H9 (cell line): Measurements from ENCODE around the gene ADARB2. TPM values are rescaled to one million over a fixed set of nuclear protein-coding genes. Genes with fewer than 3 reads are reported as not detected.

Experiments
- DNase-seq: peaks from one replicate; pipeline ENCODE4 v3.0.0-alpha.2; 2017
- H2AFZ ChIP-seq: one replicate; pipeline ENCODE4 v1.6.1; 2013; ENCODE audit warnings: mild to moderate bottlenecking, low read length, control low read depth, moderate library complexity
- H2AK5ac ChIP-seq: 2 replicates; pipeline ENCODE4 v1.6.1; 2013; ENCODE audit warnings: low read length, control low read depth, mixed read lengths; ENCODE audit not compliant: insufficient read length
- H2BK120ac ChIP-seq: one replicate; pipeline ENCODE4 v1.6.1; 2013; ENCODE audit warnings: low read depth, mild to moderate bottlenecking, low read length, control low read depth, inconsistent platforms; ENCODE audit not compliant: poor library complexity, severe bottlenecking
- H2BK12ac ChIP-seq: 2 replicates; pipeline ENCODE4 v1.6.1; 2013; ENCODE audit warnings: low read length, control low read depth, mixed read lengths, low read depth; ENCODE audit not compliant: insufficient read length
- H2BK15ac ChIP-seq: 2 replicates; pipeline ENCODE4 v1.6.1; 2013; ENCODE audit warnings: low read depth, low read length, control low read depth
- H2BK20ac ChIP-seq: one replicate; pipeline ENCODE4 v1.6.1; 2013; ENCODE audit warnings: low read depth, mild to moderate bottlenecking, low read length, control low read depth, inconsistent platforms; ENCODE audit not compliant: poor library complexity, severe bottlenecking
- H2BK5ac ChIP-seq: 2 replicates; pipeline ENCODE4 v1.6.1; 2013; ENCODE audit warnings: low read length, control low read depth, mixed read lengths; ENCODE audit not compliant: insufficient read length
- H3K14ac ChIP-seq: 2 replicates; pipeline ENCODE4 v1.6.1; 2013; ENCODE audit warnings: low read length, control low read depth; ENCODE audit not compliant: insufficient read depth
- H3K18ac ChIP-seq: 2 replicates; pipeline ENCODE4 v1.6.1; 2013; ENCODE audit warnings: low read depth, mild to moderate bottlenecking, mixed read lengths, low read length, control low read depth; ENCODE audit not compliant: insufficient read length
- H3K23ac ChIP-seq: 2 replicates; pipeline ENCODE4 v1.6.1; 2013; ENCODE audit warnings: low read length, control low read depth, mixed read lengths, low read depth; ENCODE audit not compliant: insufficient read length
- H3K23me2 ChIP-seq: 2 replicates; pipeline ENCODE4 v1.6.1; 2013; ENCODE audit warnings: low read depth, mild to moderate bottlenecking, mixed read lengths, low read length, control low read depth; ENCODE audit not compliant: insufficient read length, poor library complexity, severe bottlenecking
- H3K27ac ChIP-seq: 2 replicates; pipeline ENCODE4 v1.5.1; 2013; ENCODE audit warnings: low read length, control low read depth, mixed read lengths, low read depth; ENCODE audit not compliant: insufficient read length
- H3K27me3 ChIP-seq: 2 replicates; pipeline ENCODE4 v1.6.1; 2013; ENCODE audit warnings: low read length, control low read depth, inconsistent platforms; ENCODE audit not compliant: insufficient read depth
- H3K4ac ChIP-seq: 2 replicates; pipeline ENCODE4 v1.6.1; 2013; ENCODE audit warnings: low read depth, mild to moderate bottlenecking, control low read depth, inconsistent platforms, low read length, moderate library complexity
- H3K4me1 ChIP-seq: 2 replicates; pipeline ENCODE4 v1.6.1; 2013; ENCODE audit warnings: low read length, control low read depth, inconsistent platforms; ENCODE audit not compliant: insufficient read depth
- H3K4me2 ChIP-seq: 2 replicates; pipeline ENCODE4 v1.6.1; 2013; ENCODE audit warnings: low read length, control low read depth, mixed read lengths; ENCODE audit not compliant: insufficient read length, insufficient read depth
- H3K56ac ChIP-seq: 2 replicates; pipeline ENCODE4 v1.6.1; 2013; ENCODE audit warnings: low read depth, mild to moderate bottlenecking, mixed read lengths, low read length, control low read depth; ENCODE audit not compliant: insufficient read length
- H3K79me1 ChIP-seq: 2 replicates; pipeline ENCODE4 v1.6.1; 2013; ENCODE audit warnings: low read depth, mild to moderate bottlenecking, moderate library complexity, low read length, control low read depth, inconsistent platforms; ENCODE audit not compliant: insufficient read depth, poor library complexity, severe bottlenecking
- H3K79me2 ChIP-seq: 2 replicates; pipeline ENCODE4 v1.6.1; 2013; ENCODE audit warnings: low read length, control low read depth, inconsistent platforms; ENCODE audit not compliant: insufficient read depth
- H3K9ac ChIP-seq: 2 replicates; pipeline ENCODE4 v1.6.1; 2013; ENCODE audit warnings: low read length, control low read depth, mixed read lengths; ENCODE audit not compliant: insufficient read length; ENCODE audit errors: extremely low read depth
- H3K9me3 ChIP-seq: one replicate; pipeline ENCODE4 v1.6.1; 2013; ENCODE audit warnings: low read depth, low read length, inconsistent platforms; ENCODE audit not compliant: control insufficient read depth
- H3T11ph ChIP-seq: one replicate; pipeline ENCODE4 v1.6.1; 2013; ENCODE audit warnings: mild to moderate bottlenecking, low read length, control low read depth, inconsistent platforms
- H4K20me1 ChIP-seq: one replicate; pipeline ENCODE4 v1.6.1; 2013; ENCODE audit not compliant: control insufficient read depth, insufficient read length, insufficient read depth
- H4K5ac ChIP-seq: 2 replicates; pipeline ENCODE4 v1.6.1; 2013; ENCODE audit warnings: low read depth, mild to moderate bottlenecking, mixed read lengths, low read length, control low read depth; ENCODE audit not compliant: insufficient read length
- H4K8ac ChIP-seq: replicated peaks from 2 replicates; pipeline ENCODE4 v1.6.1; 2013; ENCODE audit warnings: low read length, control low read depth, mixed read lengths, low read depth; ENCODE audit not compliant: insufficient read length
- H4K91ac ChIP-seq: 2 replicates; pipeline ENCODE4 v1.6.1; 2013; ENCODE audit warnings: low read depth, mild to moderate bottlenecking, moderate library complexity, mixed read lengths, low read length, control low read depth; ENCODE audit not compliant: insufficient read length
- H3K27ac Mint-ChIP-seq, 3 experiments: 2 replicates in 2 of 3; 3 replicates in 1 of 3; pipeline ENCODE4 v1.8.0; 2020 to 2021; ENCODE audit warnings: mixed read lengths in 3 of 3, mild to moderate bottlenecking in 1 of 3, moderate library complexity in 1 of 3
- H3K27me3 Mint-ChIP-seq: 2 replicates; pipeline ENCODE4 v1.8.0; 2021; ENCODE audit warnings: low read depth, mild to moderate bottlenecking, moderate library complexity, mixed read lengths
- H3K36me3 Mint-ChIP-seq, 3 experiments: 2 replicates in 2 of 3; 3 replicates in 1 of 3; pipeline ENCODE4 v1.8.0; 2020 to 2021; ENCODE audit warnings: low read depth in 3 of 3, mixed read lengths in 3 of 3; ENCODE audit not compliant: insufficient read depth in 1 of 3
- H3K4me1 Mint-ChIP-seq, 2 experiments: 2 replicates each; pipeline ENCODE4 v1.8.0; 2020; ENCODE audit warnings: mixed read lengths in 2 of 2
- H3K4me3 Mint-ChIP-seq, 2 experiments: 2 replicates in 1 of 2; 3 replicates in 1 of 2; pipeline ENCODE4 v1.8.0; 2020 to 2021; ENCODE audit warnings: mild to moderate bottlenecking in 2 of 2, mixed read lengths in 2 of 2, moderate library complexity in 1 of 2
- H3K9me3 Mint-ChIP-seq, 2 experiments: 2 replicates in 1 of 2; 3 replicates in 1 of 2; pipeline ENCODE4 v1.8.0; 2020; ENCODE audit warnings: mild to moderate bottlenecking in 2 of 2, mixed read lengths in 2 of 2, moderate library complexity in 1 of 2
- CTCF ChIP-seq: fragments of 200-600 bp; sonication (generic); conservative IDR thresholded peaks from 3 replicates; pipeline ENCODE4 v1.8.0; 2021; ENCODE audit warnings: antibody characterized with exemption, mild to moderate bottlenecking
- WGBS: extraction: QIAGEN DNeasy Blood & Tissue Kit; methylation state at CpG from one replicate; pipeline ENCODE4 v1.1.7; 2013; ENCODE audit warnings: missing lambda C conversion rate, low lambda C conversion rate, mixed read lengths; ENCODE audit not compliant: insufficient read length; ENCODE audit errors: extremely low coverage; 5-methylcytosine and 5-hydroxymethylcytosine counted together
- total RNA-seq: library from RNA; stranded (reverse); gene quantifications from 2 replicates; pipeline ENCODE4 v1.2.1, GENCODE V29; 2021

ADARB2 gene
- total RNA-seq, 1 experiment from 2014 or later: 0.87 TPM

- Mint-ChIP-seq H3K4me1 (no peaks in the 10 kb centered on the region), H3K9me3 (peaks cover 11 to 15% of the 10 kb centered on the region in 2 experiments), H3K36me3 (peaks cover 8 to 12% (median 9%) of the 10 kb centered on the region in 3 experiments), H3K27ac (no peak overlapping the region), H3K27me3 (no peaks in the 10 kb centered on the region; the same call in 1 of the 2 replicates), H3K4me3 (no peak overlapping the region)
- H4K91ac ChIP-seq: no peak overlapping the region
- no peak overlapping the region for H3T11ph ChIP-seq
- no peak for DNase-seq
- no CpG with 5 or more reads among the region's 8 CpGs for WGBS
- H4K20me1 ChIP-seq: no peaks in the 10 kb centered on the region
- TF ChIP-seq CTCF: peak; percentile 43; the same call in 2 of the 3 replicates
- H3K27me3 ChIP-seq: no peaks in the 10 kb centered on the region
- H3K23ac ChIP-seq: no peak overlapping the region
- H3K14ac ChIP-seq: no peak overlapping the region
- no peaks in the 10 kb centered on the region for H3K79me2 ChIP-seq
- H3K9me3 ChIP-seq: no peaks in the 10 kb centered on the region
- H3K4me1 ChIP-seq: no peaks in the 10 kb centered on the region
- no peak overlapping the region for H2BK120ac ChIP-seq
- H3K27ac ChIP-seq: no peak overlapping the region
- no peak overlapping the region for H2BK5ac ChIP-seq
- no peak overlapping the region for H3K56ac ChIP-seq
- no peaks in the 10 kb centered on the region for H3K23me2 ChIP-seq
- no peak overlapping the region for H2BK20ac ChIP-seq
- no peak overlapping the region for H4K8ac ChIP-seq
- H3K9ac ChIP-seq: no peak overlapping the region
- H2AFZ ChIP-seq: no peak overlapping the region
- no peak overlapping the region for H2AK5ac ChIP-seq
- H4K5ac ChIP-seq: no peak overlapping the region
- H3K4me2 ChIP-seq: no peak overlapping the region
- no peak overlapping the region for H2BK12ac ChIP-seq
- no peak overlapping the region for H3K4ac ChIP-seq
- no peak overlapping the region for H3K18ac ChIP-seq
- H2BK15ac ChIP-seq: no peak overlapping the region
- no peaks in the 10 kb centered on the region for H3K79me1 ChIP-seq
These were observed 39.1 kb downstream of the ADARB2 start for GRCh38 chr10:1698185-1698584.
